ENCODE data around the gene FAM217B.

DNA sequence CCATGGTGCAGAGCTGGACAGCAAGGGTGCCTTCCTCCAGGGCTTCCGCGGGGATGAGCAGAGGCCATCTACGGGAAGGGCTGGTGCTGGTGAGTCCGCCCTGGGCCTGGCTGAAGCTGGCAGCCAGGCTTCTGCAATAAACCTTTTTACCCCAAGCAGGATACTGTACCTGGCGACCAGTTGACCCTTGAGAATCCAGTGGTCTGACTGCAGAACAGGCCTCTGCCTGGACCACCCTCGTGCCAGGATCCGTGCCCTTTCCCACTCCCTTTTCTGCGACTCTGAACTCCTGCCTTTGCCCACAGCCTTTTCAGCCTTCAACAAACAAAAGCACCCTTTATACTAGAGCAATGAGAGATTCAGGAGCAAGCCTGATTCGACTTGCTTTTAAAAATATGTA is 36.9 kb downstream of the FAM217B start:
- TF ChIP-seq, protein P1, sequence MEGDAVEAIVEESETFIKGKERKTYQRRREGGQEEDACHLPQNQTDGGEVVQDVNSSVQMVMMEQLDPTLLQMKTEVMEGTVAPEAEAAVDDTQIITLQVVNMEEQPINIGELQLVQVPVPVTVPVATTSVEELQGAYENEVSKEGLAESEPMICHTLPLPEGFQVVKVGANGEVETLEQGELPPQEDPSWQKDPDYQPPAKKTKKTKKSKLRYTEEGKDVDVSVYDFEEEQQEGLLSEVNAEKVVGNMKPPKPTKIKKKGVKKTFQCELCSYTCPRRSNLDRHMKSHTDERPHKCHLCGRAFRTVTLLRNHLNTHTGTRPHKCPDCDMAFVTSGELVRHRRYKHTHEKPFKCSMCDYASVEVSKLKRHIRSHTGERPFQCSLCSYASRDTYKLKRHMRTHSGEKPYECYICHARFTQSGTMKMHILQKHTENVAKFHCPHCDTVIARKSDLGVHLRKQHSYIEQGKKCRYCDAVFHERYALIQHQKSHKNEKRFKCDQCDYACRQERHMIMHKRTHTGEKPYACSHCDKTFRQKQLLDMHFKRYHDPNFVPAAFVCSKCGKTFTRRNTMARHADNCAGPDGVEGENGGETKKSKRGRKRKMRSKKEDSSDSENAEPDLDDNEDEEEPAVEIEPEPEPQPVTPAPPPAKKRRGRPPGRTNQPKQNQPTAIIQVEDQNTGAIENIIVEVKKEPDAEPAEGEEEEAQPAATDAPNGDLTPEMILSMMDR (IDR thresholded peaks at IDR 0.05; ENCODE audit: low read length) = no peak
- no peak for TF ChIP-seq EZH2 (optimal IDR thresholded peaks at IDR 0.05; ENCODE audit: low read depth, low read length)
- TF ChIP-seq EZH2phosphoT487 (IDR thresholded peaks at IDR 0.05; ENCODE audit: low read length) = no peak

All from MM.1S (cell line).